Right lobe of liver (tissue), 6 donors: ENCODE measurements around the gene DBH. TPM values are rescaled to one million over a fixed set of nuclear protein-coding genes. Genes with fewer than 3 reads are reported as not detected.
"Not testable (repeated sequence)": the region's sequence is repeated elsewhere in the genome, so short reads cannot be mapped to it uniquely, and the experiment has no call there.

Experiments used
- ATAC-seq, 4 donors: fragments of 200-7000 bp; cut with Tn5 transposase; one replicate each; pipeline ENCODE4 v1.9.1; 2020; ENCODE audit warnings: mild to moderate bottlenecking in 4 of 4, moderate library complexity in 4 of 4
- DNase-seq, 3 donors: peaks; one replicate each; pipeline ENCODE4 v3.0.0-alpha.2; 2020
- H3K27ac ChIP-seq, 3 donors: fragments of 200-600 bp; one replicate each; pipeline ENCODE4 v1.8.0; 2022
- H3K27me3 ChIP-seq, 2 donors: fragments of 200-600 bp; one replicate each; pipeline ENCODE4 v1.8.0; 2022
- H3K36me3 ChIP-seq, 4 donors: fragments of 200-600 bp; sonication (generic) in 1 of 4; one replicate each; pipeline versions ENCODE4 v1.5.1 to v1.8.0; 2017 to 2022; ENCODE audit warnings: control low read depth in 1 of 4
- H3K4me1 ChIP-seq, 4 donors: fragments of 200-600 bp; sonication (generic) in 1 of 4; one replicate each; pipeline versions ENCODE4 v1.5.1 to v1.8.0; 2017 to 2022; ENCODE audit warnings: control low read depth in 1 of 4
- H3K4me3 ChIP-seq, 3 donors: fragments of 200-600 bp; one replicate each; pipeline ENCODE4 v1.8.0; 2022
- H3K9me3 ChIP-seq, 4 donors: fragments of 200-600 bp; sonication (generic) in 1 of 4; one replicate each; pipeline versions ENCODE4 v1.5.1 to v1.8.0; 2017 to 2022; ENCODE audit warnings: control low read depth in 1 of 4
- POLR2A ChIP-seq: fragments of 450-650 bp; IDR thresholded peaks from one replicate; pipeline ENCODE4 v1.6.1; 2017; ENCODE audit warnings: antibody characterized with exemption, mild to moderate bottlenecking
- WGBS: methylation state at CpG from one replicate; pipeline ENCODE4 v1.1.6; 2018; ENCODE audit warnings: low coverage, low lambda C conversion rate; ENCODE audit not compliant: insufficient coverage; ENCODE audit errors: missing lambda C conversion rate; 5-methylcytosine and 5-hydroxymethylcytosine counted together
- intact Hi-C, 2 donors: fragments of 100-400 bp; cut with DNase I; formaldehyde crosslinking; loops; one replicate each; pipeline versions ENCODE4 v1.11.2 to v1.14.1; 2022
- total RNA-seq, 6 experiments: library from RNA; depleted of rRNA in 2 of 6; stranded (reverse); fragments of >200 nt in 2 of 6; fragmentation: NEBNext Ultra II Directional in 3 of 6; extraction: Animal tissue kit (Norgen Biotek cat#: 25700) in 3 of 6; gene quantifications; one replicate each; pipeline versions ENCODE4 v1.1.0 to v1.2.4, GENCODE V29; 2016 to 2023
- TF ChIP-seq, protein P1 (sequence below), 4 donors: fragments of 200-600 bp in 3 of 4; fragments of 450-650 bp in 1 of 4; IDR thresholded peaks; one replicate each; pipeline versions ENCODE4 v1.5.1 to v1.8.0; 2016 to 2022; ENCODE audit warnings: antibody characterized with exemption in 4 of 4, mild to moderate bottlenecking in 2 of 4
- donor health status: DM: no; HTN: yes; CAD: no.
- donor health status: DM: no; HTN: no; CAD: no.
- donor health status: DM: no; HTN: no; CAD: no.
- donor health status: DM: no; HTN: yes; CAD: no.
- donor health status: DM: no; HTN: yes; CAD: no.

Gene DBH
- total RNA-seq, 6 experiments from 2014 or later: 1.2 to 12.9 (median 5.7) TPM

DNA sequence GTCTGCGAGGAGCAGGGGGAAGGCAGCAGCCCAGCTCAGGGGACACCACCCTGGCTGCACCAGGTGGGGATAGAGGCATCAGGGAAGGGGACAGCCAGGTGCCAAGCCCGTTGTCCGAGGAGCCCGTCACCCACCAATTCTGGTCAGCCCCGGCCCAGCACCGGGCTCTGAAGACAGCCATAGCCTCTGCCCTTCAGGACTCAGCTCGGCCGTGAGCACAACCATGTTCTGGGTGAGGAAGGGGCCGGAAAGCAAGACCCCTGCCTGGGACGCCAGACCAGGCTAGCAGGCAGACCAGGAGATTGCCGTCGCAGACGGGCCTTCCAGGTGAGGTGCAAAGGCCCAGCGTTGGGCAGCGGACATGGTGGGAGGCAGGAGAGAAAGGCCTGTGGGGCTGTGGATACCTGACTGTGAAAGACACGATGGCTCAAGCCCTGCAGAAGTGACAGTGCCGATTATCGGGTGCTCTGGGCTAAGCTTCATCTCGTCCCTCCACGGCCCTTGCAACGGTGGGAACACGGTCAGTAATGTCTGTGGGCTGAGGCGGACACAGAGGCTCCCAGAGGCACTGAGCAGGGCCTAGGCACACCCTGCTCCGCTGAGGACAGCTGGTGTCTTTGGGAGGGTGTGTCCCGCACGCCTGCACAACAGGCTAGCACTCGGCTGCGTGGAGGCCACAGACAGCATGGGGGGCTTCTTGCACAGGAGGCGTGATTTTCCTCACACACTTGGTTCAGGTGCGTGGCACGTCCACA is 36.5 kb downstream of the DBH start:
- 94% methylated on average over 7 of the region's 31 CpGs for WGBS
- Histone ChIP-seq H3K36me3 (peaks cover 0 to 49% (median 15%) of the 10 kb centered on the region in 4 donors), H3K9me3 (no peaks in the 10 kb centered on the region), H3K4me3 (no peak overlapping the region), H3K27ac (no peak overlapping the region), H3K27me3 (no peaks in the 10 kb centered on the region), H3K4me1 (no peaks in the 10 kb centered on the region)
- intact Hi-C loops: no loop called here
- ATAC-seq (no peak), DNase-seq (no peak)
- TF ChIP-seq, protein P1, sequence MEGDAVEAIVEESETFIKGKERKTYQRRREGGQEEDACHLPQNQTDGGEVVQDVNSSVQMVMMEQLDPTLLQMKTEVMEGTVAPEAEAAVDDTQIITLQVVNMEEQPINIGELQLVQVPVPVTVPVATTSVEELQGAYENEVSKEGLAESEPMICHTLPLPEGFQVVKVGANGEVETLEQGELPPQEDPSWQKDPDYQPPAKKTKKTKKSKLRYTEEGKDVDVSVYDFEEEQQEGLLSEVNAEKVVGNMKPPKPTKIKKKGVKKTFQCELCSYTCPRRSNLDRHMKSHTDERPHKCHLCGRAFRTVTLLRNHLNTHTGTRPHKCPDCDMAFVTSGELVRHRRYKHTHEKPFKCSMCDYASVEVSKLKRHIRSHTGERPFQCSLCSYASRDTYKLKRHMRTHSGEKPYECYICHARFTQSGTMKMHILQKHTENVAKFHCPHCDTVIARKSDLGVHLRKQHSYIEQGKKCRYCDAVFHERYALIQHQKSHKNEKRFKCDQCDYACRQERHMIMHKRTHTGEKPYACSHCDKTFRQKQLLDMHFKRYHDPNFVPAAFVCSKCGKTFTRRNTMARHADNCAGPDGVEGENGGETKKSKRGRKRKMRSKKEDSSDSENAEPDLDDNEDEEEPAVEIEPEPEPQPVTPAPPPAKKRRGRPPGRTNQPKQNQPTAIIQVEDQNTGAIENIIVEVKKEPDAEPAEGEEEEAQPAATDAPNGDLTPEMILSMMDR (IDR thresholded peaks at IDR 0.05): no peak

DNA sequence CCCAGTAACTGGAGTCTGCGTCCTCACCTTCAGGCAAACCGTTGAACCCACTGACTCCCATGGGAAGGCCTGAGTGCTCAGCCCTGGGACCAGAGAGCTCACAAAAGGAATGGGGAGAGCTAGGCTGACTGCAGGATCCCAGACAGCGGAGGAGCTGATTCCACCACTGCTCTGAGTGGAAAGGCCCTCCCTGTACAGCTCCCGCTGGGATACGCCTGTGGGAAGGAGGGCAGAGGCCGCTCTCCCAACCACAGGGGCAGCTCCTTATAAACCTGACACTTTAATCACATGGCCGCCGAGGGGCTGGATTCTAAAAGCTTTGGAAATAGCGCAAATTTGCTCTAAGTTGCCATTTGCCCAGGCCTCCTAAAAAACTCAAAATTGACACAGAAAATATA is 37.1 kb downstream of the DBH start:
- no peak for ATAC-seq
- Histone ChIP-seq H3K4me3 (no peak overlapping the region), H3K27ac (no peak overlapping the region), H3K36me3 (peaks cover 0 to 49% (median 14%) of the 10 kb centered on the region in 4 donors), H3K4me1 (no peaks in the 10 kb centered on the region), H3K27me3 (no peaks in the 10 kb centered on the region), H3K9me3 (no peaks in the 10 kb centered on the region)
- TF ChIP-seq, protein P1 (IDR thresholded peaks at IDR 0.05): no peak
- TF ChIP-seq POLR2A: no peak
- intact Hi-C loops: no loop called here
- no CpG with 5 or more reads among the region's 9 CpGs for WGBS
- peak in 1 of 3 donors; percentile 22 for DNase-seq

DNA sequence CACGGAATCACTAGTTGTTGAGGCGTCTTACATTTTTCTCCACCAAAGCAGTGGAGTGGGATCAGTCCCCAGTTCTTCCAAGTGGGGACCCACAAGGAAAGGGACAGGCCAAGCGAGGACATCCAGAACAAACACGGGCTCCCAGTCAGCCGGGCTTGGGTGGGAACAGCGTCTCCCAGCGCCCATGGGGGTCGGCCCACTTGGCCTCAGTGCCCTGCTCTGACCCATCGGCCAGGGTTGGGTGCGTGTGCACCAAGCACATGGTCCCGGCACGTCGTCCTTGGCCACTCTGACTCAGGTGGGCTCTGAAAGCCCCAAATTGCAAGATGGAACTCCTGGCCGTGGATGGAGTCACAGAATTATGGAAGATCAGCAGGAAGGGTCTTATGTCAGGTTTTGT is 37.9 kb downstream of the DBH start:
- no peak for ATAC-seq
- Histone ChIP-seq H3K27me3 (no peaks in the 10 kb centered on the region), H3K4me3 (no peak overlapping the region), H3K27ac (no peak overlapping the region), H3K9me3 (no peaks in the 10 kb centered on the region), H3K36me3 (peaks cover 0 to 49% (median 14%) of the 10 kb centered on the region in 4 donors), H3K4me1 (no peaks in the 10 kb centered on the region)
- intact Hi-C loops: no loop called here
- 93% methylated on average over 2 of the region's 14 CpGs for WGBS
- TF ChIP-seq, protein P1 (IDR thresholded peaks at IDR 0.05): no peak
- no peak for TF ChIP-seq POLR2A
- no peak for DNase-seq

DNA sequence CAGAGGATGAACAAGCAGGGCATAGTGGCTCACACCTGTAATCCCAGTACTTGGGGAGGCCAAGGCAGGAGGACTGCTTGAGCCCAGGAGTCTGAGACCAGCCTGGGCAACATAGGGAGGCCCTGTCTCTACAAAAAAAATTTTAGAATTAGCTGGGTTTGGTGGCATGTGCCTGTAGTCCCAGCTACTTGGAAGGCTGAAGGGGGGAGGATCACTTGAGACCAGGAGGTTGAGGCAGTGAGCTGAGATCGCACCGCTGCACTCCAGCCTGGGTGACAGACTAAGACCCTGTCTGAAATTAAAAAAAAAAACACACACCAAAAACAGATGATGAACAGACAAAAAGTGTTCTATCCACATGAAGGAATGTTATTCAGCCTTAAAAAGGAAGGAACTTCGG is 39.6 kb downstream of the DBH start:
- peaks cover 0 to 45% (median 16%) of the 10 kb centered on the region in 4 donors for H3K36me3 ChIP-seq
- H3K27me3 ChIP-seq, intact Hi-C loops, ATAC-seq, H3K4me3 ChIP-seq, H3K27ac ChIP-seq, H3K9me3 ChIP-seq, H3K4me1 ChIP-seq, DNase-seq: not testable (repeated sequence)
- WGBS: 91% methylated on average over 3 of the region's 3 CpGs

DNA sequence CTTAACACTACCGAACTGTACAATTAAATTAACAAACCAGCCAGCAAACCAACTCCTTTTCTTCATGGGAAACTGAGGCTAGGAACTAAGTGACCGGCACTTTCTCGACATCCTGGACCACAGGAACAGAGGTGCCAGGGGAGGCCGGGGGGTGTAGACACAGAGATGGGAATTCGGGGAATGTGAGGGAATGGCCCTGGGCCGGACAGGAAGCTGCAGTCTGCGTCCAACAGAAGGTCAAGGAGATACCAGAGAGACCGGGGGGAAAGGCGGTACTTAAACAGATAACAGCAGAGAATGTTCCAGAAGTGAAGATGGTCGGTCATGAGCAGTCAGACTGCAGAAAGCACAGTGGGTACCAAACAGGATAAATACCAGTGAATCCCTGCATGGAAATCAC is 40.3 kb downstream of the DBH start:
- WGBS: 63% methylated on average over 10 of the region's 10 CpGs
- Histone ChIP-seq H3K4me1 (no peaks in the 10 kb centered on the region), H3K27ac (no peak overlapping the region), H3K4me3 (no peak overlapping the region), H3K36me3 (peaks cover 0 to 45% (median 15%) of the 10 kb centered on the region in 4 donors), H3K9me3 (no peaks in the 10 kb centered on the region), H3K27me3 (no peaks in the 10 kb centered on the region)
- intact Hi-C loops: no loop called here
- DNase-seq: peak in 1 of 3 donors; percentile 55
- no peak for TF ChIP-seq POLR2A
- TF ChIP-seq, protein P1 (IDR thresholded peaks at IDR 0.05): no peak
- ATAC-seq: peak; percentile 39 to 61 (median 42)
